Endodermal cell (in vitro differentiated cells): Measurements from ENCODE around the gene RDM1. TPM values are rescaled to one million over a fixed set of nuclear protein-coding genes. Genes with fewer than 3 reads are reported as not detected.

Source experiments
- DNase-seq: peaks from one replicate; pipeline ENCODE4 v3.0.0-alpha.2; 2017
- H3K27ac ChIP-seq: 2 replicates; pipeline ENCODE4 v1.5.1; 2013; ENCODE audit warnings: mild to moderate bottlenecking, low read depth, low read length, moderate library complexity
- H3K27me3 ChIP-seq: 2 replicates; pipeline ENCODE4 v1.6.1; 2013; ENCODE audit warnings: mild to moderate bottlenecking, low read length, moderate library complexity; ENCODE audit not compliant: insufficient read depth, control insufficient read depth, poor library complexity, severe bottlenecking
- H3K36me3 ChIP-seq: 2 replicates; pipeline ENCODE4 v1.7.0; 2013; ENCODE audit warnings: mild to moderate bottlenecking, low read length, moderate library complexity; ENCODE audit not compliant: control insufficient read depth, insufficient read depth
- H3K4me1 ChIP-seq: one replicate; pipeline ENCODE4 v1.7.0; 2013; ENCODE audit warnings: low read length; ENCODE audit not compliant: control insufficient read depth, insufficient read depth
- H3K4me3 ChIP-seq: 2 replicates; pipeline ENCODE4 v1.5.1; 2013; ENCODE audit warnings: mild to moderate bottlenecking, low read length, moderate library complexity
- H3K9ac ChIP-seq: 2 replicates; pipeline ENCODE4 v1.6.1; 2013; ENCODE audit warnings: mild to moderate bottlenecking, low read length, moderate library complexity; ENCODE audit not compliant: poor library complexity, severe bottlenecking; ENCODE audit errors: extremely low read depth
- H3K9me3 ChIP-seq: 2 replicates; pipeline ENCODE4 v1.6.1; 2013; ENCODE audit warnings: mild to moderate bottlenecking, low read length, moderate library complexity; ENCODE audit not compliant: control insufficient read depth
- H3K27ac Mint-ChIP-seq: 2 replicates; pipeline ENCODE4 v1.8.0; 2020; ENCODE audit warnings: mixed read lengths
- H3K27me3 Mint-ChIP-seq: 2 replicates; pipeline ENCODE4 v1.8.0; 2021; ENCODE audit warnings: mild to moderate bottlenecking, mixed read lengths; ENCODE audit not compliant: insufficient read depth
- H3K36me3 Mint-ChIP-seq: 2 replicates; pipeline ENCODE4 v1.8.0; 2020; ENCODE audit warnings: low read depth, mixed read lengths
- H3K4me1 Mint-ChIP-seq: 2 replicates; pipeline ENCODE4 v1.8.0; 2020; ENCODE audit warnings: mixed read lengths
- H3K4me3 Mint-ChIP-seq: 2 replicates; pipeline ENCODE4 v1.8.0; 2020; ENCODE audit warnings: mild to moderate bottlenecking, moderate library complexity, mixed read lengths
- H3K9me3 Mint-ChIP-seq: 2 replicates; pipeline ENCODE4 v1.8.0; 2020; ENCODE audit warnings: mild to moderate bottlenecking, mixed read lengths
- WGBS, 2 experiments: methylation state at CpG; one replicate each; pipeline versions ENCODE4 v1.1.5 to v1.1.7; 2013; ENCODE audit warnings: missing lambda C conversion rate in 2 of 2, mixed read lengths in 1 of 2; ENCODE audit not compliant: insufficient coverage in 1 of 2, insufficient read length in 1 of 2; 5-methylcytosine and 5-hydroxymethylcytosine counted together
- total RNA-seq, 2 donors: library from RNA; stranded (reverse); fragmentation: NEBNext Ultra II Directional in 1 of 2; extraction: Animal tissue kit (Norgen Biotek cat#: 25700) in 1 of 2; gene quantifications; 2 replicates in 1 of 2; 3 replicates in 1 of 2; pipeline ENCODE4 v1.2.1, GENCODE V29; 2021
- TF ChIP-seq, protein P1 (sequence below): fragments of 200-600 bp; sonication (generic); conservative IDR thresholded peaks from 2 replicates; pipeline ENCODE4 v1.5.0; 2021; ENCODE audit warnings: antibody characterized with exemption, mild to moderate bottlenecking

The RDM1 gene
- total RNA-seq, 2 donors from 2014 or later, result 5.3 to 14.2 TPM

DNA sequence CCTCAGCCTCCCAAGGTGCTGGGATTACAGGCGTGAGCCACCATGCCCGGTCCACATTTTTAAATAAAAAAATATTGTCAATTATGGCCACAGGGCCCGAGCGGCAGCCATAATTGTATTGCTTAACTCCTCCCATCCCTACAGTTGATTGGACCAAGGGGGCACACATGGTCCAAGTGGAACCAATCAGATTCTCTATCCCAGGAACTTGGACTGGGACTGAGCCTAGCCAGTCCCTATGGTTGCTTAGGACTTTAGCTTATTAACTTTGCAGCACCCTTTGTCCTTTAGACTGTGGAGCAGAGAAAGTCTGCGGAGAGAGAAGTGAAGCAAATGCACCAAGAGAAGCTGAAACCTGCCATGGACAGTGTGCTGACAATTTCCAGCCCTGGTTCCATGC, 5.5 kb upstream of the RDM1 start:
- no peak overlapping the region for H3K27ac Mint-ChIP-seq
- no peak for DNase-seq
- H3K36me3 Mint-ChIP-seq, result no peaks in the 10 kb centered on the region
- Histone ChIP-seq H3K4me1 (no peaks in the 10 kb centered on the region), H3K9ac (no peak overlapping the region), H3K9me3 (no peaks in the 10 kb centered on the region), H3K27me3 (no peaks in the 10 kb centered on the region), H3K36me3 (no peaks in the 10 kb centered on the region), H3K4me3 (no peak overlapping the region), H3K27ac (no peak overlapping the region)
- H3K27me3 Mint-ChIP-seq, result peaks cover 3% of the 10 kb centered on the region
- peaks cover 12% of the 10 kb centered on the region for H3K4me1 Mint-ChIP-seq
- TF ChIP-seq, protein P1, sequence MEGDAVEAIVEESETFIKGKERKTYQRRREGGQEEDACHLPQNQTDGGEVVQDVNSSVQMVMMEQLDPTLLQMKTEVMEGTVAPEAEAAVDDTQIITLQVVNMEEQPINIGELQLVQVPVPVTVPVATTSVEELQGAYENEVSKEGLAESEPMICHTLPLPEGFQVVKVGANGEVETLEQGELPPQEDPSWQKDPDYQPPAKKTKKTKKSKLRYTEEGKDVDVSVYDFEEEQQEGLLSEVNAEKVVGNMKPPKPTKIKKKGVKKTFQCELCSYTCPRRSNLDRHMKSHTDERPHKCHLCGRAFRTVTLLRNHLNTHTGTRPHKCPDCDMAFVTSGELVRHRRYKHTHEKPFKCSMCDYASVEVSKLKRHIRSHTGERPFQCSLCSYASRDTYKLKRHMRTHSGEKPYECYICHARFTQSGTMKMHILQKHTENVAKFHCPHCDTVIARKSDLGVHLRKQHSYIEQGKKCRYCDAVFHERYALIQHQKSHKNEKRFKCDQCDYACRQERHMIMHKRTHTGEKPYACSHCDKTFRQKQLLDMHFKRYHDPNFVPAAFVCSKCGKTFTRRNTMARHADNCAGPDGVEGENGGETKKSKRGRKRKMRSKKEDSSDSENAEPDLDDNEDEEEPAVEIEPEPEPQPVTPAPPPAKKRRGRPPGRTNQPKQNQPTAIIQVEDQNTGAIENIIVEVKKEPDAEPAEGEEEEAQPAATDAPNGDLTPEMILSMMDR, result no peak
- 96 to 100% methylated on average over 4 to 5 of the region's 5 CpGs for WGBS, 2 experiments
- H3K4me3 Mint-ChIP-seq, result no peak overlapping the region
- H3K9me3 Mint-ChIP-seq, result no peaks in the 10 kb centered on the region

DNA sequence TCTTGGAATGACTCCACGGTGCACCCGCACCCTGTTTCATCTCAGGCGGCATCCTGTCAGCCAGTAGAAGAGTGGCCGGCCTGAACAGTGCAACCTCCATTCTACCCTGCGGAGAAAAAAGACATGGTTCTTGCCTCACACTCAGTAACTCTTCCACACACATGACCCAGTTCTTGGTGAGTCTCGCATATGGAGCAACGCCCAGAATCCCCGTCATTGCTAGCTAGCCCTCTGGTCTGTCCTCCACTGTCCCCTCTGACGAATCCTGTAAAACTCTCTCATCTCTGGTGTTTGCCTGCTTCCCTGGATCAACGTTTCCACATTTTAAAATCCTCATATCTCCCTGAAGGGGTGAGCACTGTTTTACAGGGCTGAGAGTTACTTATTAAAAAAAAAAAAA, 4.2 kb upstream of the RDM1 start:
- Mint-ChIP-seq H3K9me3 (no peaks in the 10 kb centered on the region), H3K4me3 (no peak overlapping the region), H3K36me3 (no peaks in the 10 kb centered on the region), H3K27ac (no peak overlapping the region), H3K27me3 (peaks cover 3% of the 10 kb centered on the region), H3K4me1 (peaks cover 21% of the 10 kb centered on the region)
- Histone ChIP-seq H3K36me3 (no peaks in the 10 kb centered on the region), H3K4me3 (no peak overlapping the region), H3K27me3 (no peaks in the 10 kb centered on the region), H3K9me3 (no peaks in the 10 kb centered on the region), H3K4me1 (no peaks in the 10 kb centered on the region), H3K9ac (no peak overlapping the region), H3K27ac (no peak overlapping the region)
- TF ChIP-seq, protein P1, result no peak
- no peak for DNase-seq
- WGBS, 2 experiments, result 94 to 98% methylated on average over 8 to 10 of the region's 10 CpGs

DNA sequence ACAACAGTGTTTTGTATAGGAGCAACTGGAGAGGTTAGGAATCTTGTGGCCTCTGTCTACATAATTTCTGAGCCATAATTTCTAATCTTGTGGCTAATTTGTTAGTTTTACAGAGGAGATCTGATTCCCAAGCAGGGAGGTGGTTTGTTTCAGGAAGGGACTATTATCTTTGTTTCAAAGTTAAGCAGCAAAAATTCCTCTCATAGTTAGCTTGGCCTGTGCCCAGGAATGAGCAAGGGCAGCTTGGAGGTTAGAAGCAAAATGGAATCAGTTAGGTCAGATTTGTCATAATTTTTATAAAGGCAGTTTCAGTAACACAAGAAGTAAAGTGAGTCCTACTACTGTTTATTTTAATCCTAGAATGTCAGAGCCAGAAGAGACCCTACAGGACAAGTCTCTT, 2.0 kb upstream of the RDM1 start:
- H3K27me3 ChIP-seq, result no peaks in the 10 kb centered on the region
- no peaks in the 10 kb centered on the region for H3K9me3 ChIP-seq
- TF ChIP-seq, protein P1, result no peak
- no peaks in the 10 kb centered on the region for H3K4me1 ChIP-seq
- Mint-ChIP-seq H3K27ac (no peak overlapping the region), H3K4me3 (no peak overlapping the region), H3K9me3 (no peaks in the 10 kb centered on the region), H3K36me3 (peaks cover 2% of the 10 kb centered on the region), H3K4me1 (peaks cover 22% of the 10 kb centered on the region), H3K27me3 (peaks cover 5% of the 10 kb centered on the region)
- H3K4me3 ChIP-seq, result no peak overlapping the region
- H3K36me3 ChIP-seq, result no peaks in the 10 kb centered on the region
- no peak overlapping the region for H3K27ac ChIP-seq
- DNase-seq, result no peak
- H3K9ac ChIP-seq, result no peak overlapping the region
